Mesenchymal stem cell (in vitro differentiated cells and primary cell): ENCODE data around the gene TMEM178B.

Source experiments
- DNase-seq: peaks from one replicate; pipeline ENCODE4 v3.0.0-alpha.2; 2013
- H2AFZ ChIP-seq: one replicate; pipeline ENCODE4 v1.6.1; 2013; ENCODE audit warnings: low read depth, mild to moderate bottlenecking, control low read depth, inconsistent platforms, low read length, moderate library complexity
- H2AK5ac ChIP-seq: 2 replicates; pipeline ENCODE4 v1.6.1; 2013; ENCODE audit warnings: low read length, moderate library complexity, mild to moderate bottlenecking, inconsistent platforms; ENCODE audit not compliant: severe bottlenecking
- H2BK120ac ChIP-seq: one replicate; pipeline ENCODE4 v1.6.1; 2013; ENCODE audit warnings: low read depth, mild to moderate bottlenecking, inconsistent platforms, low read length, moderate library complexity
- H2BK12ac ChIP-seq, 2 experiments: one replicate each; pipeline ENCODE4 v1.6.1; 2013; ENCODE audit warnings: inconsistent platforms in 2 of 2, low read length in 2 of 2, mild to moderate bottlenecking in 2 of 2, moderate library complexity in 2 of 2, control low read depth in 1 of 2
- H2BK15ac ChIP-seq: one replicate; pipeline ENCODE4 v1.6.1; 2013; ENCODE audit warnings: mild to moderate bottlenecking, low read depth, inconsistent platforms; ENCODE audit not compliant: poor library complexity, severe bottlenecking
- H2BK5ac ChIP-seq: 2 replicates; pipeline ENCODE4 v1.6.1; 2013; ENCODE audit warnings: low read depth, mild to moderate bottlenecking, low read length, control low read depth, inconsistent platforms; ENCODE audit not compliant: poor library complexity, severe bottlenecking
- H3K14ac ChIP-seq, 2 experiments: one replicate each; pipeline ENCODE4 v1.6.1; 2013; ENCODE audit warnings: inconsistent platforms in 2 of 2, low read length in 2 of 2, control low read depth in 1 of 2, mild to moderate bottlenecking in 1 of 2, moderate library complexity in 1 of 2
- H3K18ac ChIP-seq, 2 experiments: one replicate each; pipeline ENCODE4 v1.6.1; 2013; ENCODE audit warnings: inconsistent platforms in 2 of 2, low read length in 2 of 2, control low read depth in 1 of 2, low read depth in 1 of 2, mild to moderate bottlenecking in 1 of 2
- H3K23ac ChIP-seq, 2 experiments: one replicate each; pipeline ENCODE4 v1.6.1; 2013; ENCODE audit warnings: inconsistent platforms in 2 of 2, low read length in 2 of 2, mild to moderate bottlenecking in 2 of 2, moderate library complexity in 2 of 2, control low read depth in 1 of 2
- H3K27ac ChIP-seq: 2 replicates; pipeline ENCODE4 v1.5.1; 2013; ENCODE audit warnings: mild to moderate bottlenecking, moderate library complexity, low read length, control low read depth, inconsistent platforms; ENCODE audit not compliant: poor library complexity, severe bottlenecking
- H3K27me3 ChIP-seq, 2 experiments: 2 replicates each; pipeline versions ENCODE4 v1.6.1 to v1.7.0; 2013; ENCODE audit warnings: low read length in 2 of 2, mild to moderate bottlenecking in 2 of 2, moderate library complexity in 2 of 2, control low read depth in 1 of 2, inconsistent platforms in 1 of 2; ENCODE audit not compliant: control insufficient read depth in 1 of 2, insufficient read depth in 1 of 2
- H3K36me3 ChIP-seq, 2 experiments: 2 replicates each; pipeline versions ENCODE4 v1.6.1 to v1.7.0; 2013; ENCODE audit warnings: low read length in 2 of 2, control low read depth in 1 of 2, inconsistent platforms in 1 of 2, low read depth in 1 of 2, mild to moderate bottlenecking in 1 of 2; ENCODE audit not compliant: insufficient read depth in 2 of 2, control insufficient read depth in 1 of 2
- H3K4ac ChIP-seq, 2 experiments: one replicate each; pipeline ENCODE4 v1.6.1; 2013; ENCODE audit warnings: inconsistent platforms in 2 of 2, low read length in 2 of 2, mild to moderate bottlenecking in 2 of 2, moderate library complexity in 2 of 2, control low read depth in 1 of 2, low read depth in 1 of 2
- H3K4me1 ChIP-seq: 2 replicates; pipeline ENCODE4 v1.6.1; 2013; ENCODE audit warnings: low read depth, low read length, control low read depth; ENCODE audit not compliant: control insufficient read depth, insufficient read depth
- H3K4me2 ChIP-seq: 2 replicates; pipeline ENCODE4 v1.6.1; 2013; ENCODE audit warnings: low read length, mild to moderate bottlenecking, inconsistent platforms; ENCODE audit not compliant: poor library complexity, severe bottlenecking
- H3K4me3 ChIP-seq, 2 experiments: 2 replicates each; pipeline versions ENCODE4 v1.5.1 to v1.7.0; 2013; ENCODE audit warnings: low read length in 2 of 2, mild to moderate bottlenecking in 2 of 2, control low read depth in 1 of 2, low read depth in 1 of 2; ENCODE audit not compliant: insufficient read depth in 1 of 2
- H3K79me1 ChIP-seq: replicated peaks from 2 replicates; pipeline ENCODE4 v1.6.1; 2013; ENCODE audit warnings: mild to moderate bottlenecking, control low read depth, low read length, inconsistent platforms; ENCODE audit not compliant: poor library complexity, severe bottlenecking
- H3K9ac ChIP-seq: 2 replicates; pipeline ENCODE4 v1.7.0; 2013; ENCODE audit warnings: mild to moderate bottlenecking, low read length, moderate library complexity
- H3K9me3 ChIP-seq: 2 replicates; pipeline ENCODE4 v1.7.0; 2013; ENCODE audit warnings: mild to moderate bottlenecking, low read length; ENCODE audit not compliant: control insufficient read depth
- H4K8ac ChIP-seq: one replicate; pipeline ENCODE4 v1.6.1; 2013; ENCODE audit warnings: inconsistent platforms, mild to moderate bottlenecking, low read length, moderate library complexity
- H4K91ac ChIP-seq: one replicate; pipeline ENCODE4 v1.6.1; 2013; ENCODE audit warnings: mild to moderate bottlenecking, low read length, inconsistent platforms
- WGBS: methylation state at CpG from one replicate; pipeline ENCODE4 v1.1.7; 2013; ENCODE audit warnings: mixed read lengths; 5-methylcytosine and 5-hydroxymethylcytosine counted together

Gene TMEM178B

GRCh38 chr7:141409801-141410329 is 336.0 kb downstream of the TMEM178B start:
- no peak overlapping the region for H2AFZ ChIP-seq
- H3K9me3 ChIP-seq, result no peaks in the 10 kb centered on the region
- H2BK120ac ChIP-seq, result no peak overlapping the region
- 36% methylated on average over 10 of the region's 10 CpGs for WGBS
- no peak overlapping the region for H3K4ac ChIP-seq
- no peak overlapping the region for H3K14ac ChIP-seq
- H2BK12ac ChIP-seq, result no peak overlapping the region
- no peak overlapping the region for H4K8ac ChIP-seq
- H2BK15ac ChIP-seq, result no peak overlapping the region
- no peak overlapping the region for H3K4me2 ChIP-seq
- H3K27ac ChIP-seq, result no peak overlapping the region
- peaks cover 3% of the 10 kb centered on the region for H3K79me1 ChIP-seq
- no peak overlapping the region for H3K18ac ChIP-seq
- no peak for DNase-seq
- no peak overlapping the region for H2AK5ac ChIP-seq
- H3K27me3 ChIP-seq, result no peaks in the 10 kb centered on the region
- no peaks in the 10 kb centered on the region for H3K4me1 ChIP-seq
- H3K23ac ChIP-seq, result no peak overlapping the region
- H2BK5ac ChIP-seq, result no peak overlapping the region
- H4K91ac ChIP-seq, result no peak overlapping the region
- no peak overlapping the region for H3K4me3 ChIP-seq
- H3K36me3 ChIP-seq, result no peaks in the 10 kb centered on the region
- H3K9ac ChIP-seq, result no peak overlapping the region

- Histone ChIP-seq H2AFZ (no peak overlapping the region), H3K27me3 (no peaks in the 10 kb centered on the region), H2BK15ac (no peak overlapping the region), H4K91ac (no peak overlapping the region), H3K4me2 (no peak overlapping the region), H3K36me3 (no peaks in the 10 kb centered on the region), H2BK5ac (no peak overlapping the region), H2AK5ac (no peak overlapping the region), H3K18ac (no peak overlapping the region), H3K27ac (no peak overlapping the region), H3K4me1 (no peaks in the 10 kb centered on the region), H4K8ac (no peak overlapping the region), H2BK120ac (no peak overlapping the region), H3K4me3 (no peak overlapping the region), H3K23ac (no peak overlapping the region), H3K9ac (no peak overlapping the region), H3K4ac (no peak overlapping the region), H3K14ac (no peak overlapping the region), H3K9me3 (no peaks in the 10 kb centered on the region), H3K79me1 (peaks cover 3% of the 10 kb centered on the region), H2BK12ac (no peak overlapping the region)
- 96% methylated on average over 6 of the region's 7 CpGs for WGBS
- no peak for DNase-seq
Observed at GRCh38 chr7:141410353-141411000, 336.6 kb downstream of the TMEM178B start.

- H3K27ac ChIP-seq, result no peak overlapping the region
- no peak overlapping the region for H2AFZ ChIP-seq
- no peak overlapping the region for H2BK5ac ChIP-seq
- H3K36me3 ChIP-seq, result no peaks in the 10 kb centered on the region
- H3K23ac ChIP-seq, result no peak overlapping the region
- H2AK5ac ChIP-seq, result no peak overlapping the region
- H3K9ac ChIP-seq, result no peak overlapping the region
- H3K4me3 ChIP-seq, result no peak overlapping the region
- no peak overlapping the region for H2BK12ac ChIP-seq
- no peak overlapping the region for H3K18ac ChIP-seq
- H3K27me3 ChIP-seq, result no peaks in the 10 kb centered on the region
- no peaks in the 10 kb centered on the region for H3K4me1 ChIP-seq
- H4K91ac ChIP-seq, result no peak overlapping the region
- H2BK15ac ChIP-seq, result no peak overlapping the region
- no peak overlapping the region for H3K4ac ChIP-seq
- H3K14ac ChIP-seq, result no peak overlapping the region
- no peak overlapping the region for H4K8ac ChIP-seq
- 81% methylated on average over 3 of the region's 4 CpGs for WGBS
- H3K9me3 ChIP-seq, result no peaks in the 10 kb centered on the region
- H2BK120ac ChIP-seq, result no peak overlapping the region
- no peak for DNase-seq
- H3K4me2 ChIP-seq, result no peak overlapping the region
- peaks cover 3% of the 10 kb centered on the region for H3K79me1 ChIP-seq
Observed at GRCh38 chr7:141411133-141411532, 337.3 kb downstream of the TMEM178B start.

GRCh38 chr7:141415999-141416398 is 342.1 kb downstream of the TMEM178B start:
- Histone ChIP-seq H4K91ac (no peak overlapping the region), H2BK120ac (no peak overlapping the region), H3K4me1 (no peaks in the 10 kb centered on the region), H3K4me2 (no peak overlapping the region), H3K79me1 (no peaks in the 10 kb centered on the region), H3K4ac (no peak overlapping the region), H4K8ac (no peak overlapping the region), H3K27ac (no peak overlapping the region), H3K36me3 (no peaks in the 10 kb centered on the region), H3K4me3 (no peak overlapping the region), H3K9me3 (no peaks in the 10 kb centered on the region), H3K27me3 (no peaks in the 10 kb centered on the region), H2AK5ac (no peak overlapping the region), H2BK15ac (no peak overlapping the region), H2AFZ (no peak overlapping the region), H3K23ac (no peak overlapping the region), H2BK12ac (no peak overlapping the region), H3K14ac (no peak overlapping the region), H2BK5ac (no peak overlapping the region), H3K9ac (no peak overlapping the region), H3K18ac (no peak overlapping the region)
- 70% methylated on average over 3 of the region's 3 CpGs for WGBS
- DNase-seq, result no peak
